ENCODE measurements around the gene CACNA1I. TPM values are rescaled to one million over a fixed set of nuclear protein-coding genes. Genes with fewer than 3 reads are reported as not detected.

CACNA1I gene
- total RNA-seq, 1 experiment from 2014 or later: 0.15 TPM

- Histone ChIP-seq H3K4me2 (ENCODE audit: low read length) (no peak overlapping the region), H2AFZ (ENCODE audit: low read depth, low read length, poor library complexity, severe bottlenecking) (no peak overlapping the region), H3K27me3 (ENCODE audit: insufficient read depth, low read length) (no peaks in the 10 kb centered on the region), H3K9ac (ENCODE audit: low read length) (no peak overlapping the region), H3K4me3 (replicated peaks in 1 of 2; ENCODE audit: low read depth in 1 of 2, low read length in 2 of 2) (no peak overlapping the region), H4K20me1 (ENCODE audit: insufficient read depth) (no peaks in the 10 kb centered on the region), H3K9me3 (ENCODE audit: control insufficient read depth in 1 of 2, insufficient read depth in 1 of 2, low read depth in 1 of 2, low read length in 2 of 2) (no peaks in the 10 kb centered on the region), H3K36me3 (ENCODE audit: control insufficient read depth in 1 of 2, insufficient read depth in 2 of 2, low read length in 2 of 2) (no peaks in the 10 kb centered on the region), H3K4me1 (ENCODE audit: control insufficient read depth in 1 of 2, insufficient read depth in 2 of 2, low read length in 2 of 2) (no peaks in the 10 kb centered on the region), H3K9me2 (ENCODE audit: insufficient read depth) (no peaks in the 10 kb centered on the region), H3K27ac (ENCODE audit: low read depth, low read length) (no peak overlapping the region), H3K79me2 (ENCODE audit: insufficient read depth, low read length) (no peaks in the 10 kb centered on the region)
- ChIA-PET POLR2A (no interaction called here), RAD21 (ENCODE audit: low non-redundant PET in 1 of 2, low total read pairs in 2 of 2, uncharacterized antibody in 2 of 2, unreplicated experiment in 2 of 2) (no interaction called here), CTCF (no interaction called here)
- DNase-seq (ENCODE audit: low read depth, low spot score) (no peak), ATAC-seq (no peak)
- intact Hi-C loops (cut with micrococcal nuclease): no loop called here
- no TSS peak for BruUV-seq (replicated peaks)
- TF ChIP-seq JUND (IDR thresholded peaks at IDR 0.05): no peak
- TF ChIP-seq POLR2AphosphoS5 (IDR thresholded peaks at IDR 0.05; ENCODE audit: low read depth, low read length): no peak
- no peak for TF ChIP-seq ZNF274 (IDR thresholded peaks at IDR 0.05; ENCODE audit: low read depth, low read length)
- TF ChIP-seq, protein P1, sequence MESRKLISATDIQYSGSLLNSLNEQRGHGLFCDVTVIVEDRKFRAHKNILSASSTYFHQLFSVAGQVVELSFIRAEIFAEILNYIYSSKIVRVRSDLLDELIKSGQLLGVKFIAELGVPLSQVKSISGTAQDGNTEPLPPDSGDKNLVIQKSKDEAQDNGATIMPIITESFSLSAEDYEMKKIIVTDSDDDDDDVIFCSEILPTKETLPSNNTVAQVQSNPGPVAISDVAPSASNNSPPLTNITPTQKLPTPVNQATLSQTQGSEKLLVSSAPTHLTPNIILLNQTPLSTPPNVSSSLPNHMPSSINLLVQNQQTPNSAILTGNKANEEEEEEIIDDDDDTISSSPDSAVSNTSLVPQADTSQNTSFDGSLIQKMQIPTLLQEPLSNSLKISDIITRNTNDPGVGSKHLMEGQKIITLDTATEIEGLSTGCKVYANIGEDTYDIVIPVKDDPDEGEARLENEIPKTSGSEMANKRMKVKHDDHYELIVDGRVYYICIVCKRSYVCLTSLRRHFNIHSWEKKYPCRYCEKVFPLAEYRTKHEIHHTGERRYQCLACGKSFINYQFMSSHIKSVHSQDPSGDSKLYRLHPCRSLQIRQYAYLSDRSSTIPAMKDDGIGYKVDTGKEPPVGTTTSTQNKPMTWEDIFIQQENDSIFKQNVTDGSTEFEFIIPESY (IDR thresholded peaks at IDR 0.05; ENCODE audit: extremely low read depth, insufficient replicate concordance, low read length): no peak
- TF ChIP-seq, protein P2, sequence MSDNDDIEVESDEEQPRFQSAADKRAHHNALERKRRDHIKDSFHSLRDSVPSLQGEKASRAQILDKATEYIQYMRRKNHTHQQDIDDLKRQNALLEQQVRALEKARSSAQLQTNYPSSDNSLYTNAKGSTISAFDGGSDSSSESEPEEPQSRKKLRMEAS (IDR thresholded peaks at IDR 0.05): no peak
- TF ChIP-seq EZH2phosphoT487 (IDR thresholded peaks at IDR 0.05; ENCODE audit: borderline replicate concordance): no peak
Observed at GRCh38 chr22:39689421-39689820, 118.9 kb downstream of the CACNA1I start.

- Histone ChIP-seq H3K9me2 (ENCODE audit: insufficient read depth) (no peaks in the 10 kb centered on the region), H3K27ac (ENCODE audit: low read depth, low read length) (no peak overlapping the region), H3K4me1 (ENCODE audit: control insufficient read depth in 1 of 2, insufficient read depth in 2 of 2, low read length in 2 of 2) (no peaks in the 10 kb centered on the region), H3K36me3 (ENCODE audit: control insufficient read depth in 1 of 2, insufficient read depth in 2 of 2, low read length in 2 of 2) (no peaks in the 10 kb centered on the region), H3K4me2 (ENCODE audit: low read length) (no peak overlapping the region), H2AFZ (ENCODE audit: low read depth, low read length, poor library complexity, severe bottlenecking) (no peak overlapping the region), H4K20me1 (ENCODE audit: insufficient read depth) (no peaks in the 10 kb centered on the region), H3K9me3 (ENCODE audit: control insufficient read depth in 1 of 2, insufficient read depth in 1 of 2, low read depth in 1 of 2, low read length in 2 of 2) (no peaks in the 10 kb centered on the region), H3K79me2 (ENCODE audit: insufficient read depth, low read length) (no peaks in the 10 kb centered on the region), H3K9ac (ENCODE audit: low read length) (no peak overlapping the region), H3K27me3 (ENCODE audit: insufficient read depth, low read length) (no peaks in the 10 kb centered on the region), H3K4me3 (replicated peaks in 1 of 2; ENCODE audit: low read depth in 1 of 2, low read length in 2 of 2) (no peak overlapping the region)
- RAD21 ChIA-PET (ENCODE audit: low non-redundant PET in 1 of 2, low total read pairs in 2 of 2, uncharacterized antibody in 2 of 2, unreplicated experiment in 2 of 2): no interaction called here
- DNase-seq (ENCODE audit: low read depth, low spot score) (no peak), ATAC-seq (no peak)
- CTCF ChIA-PET: no interaction called here
- intact Hi-C loops (cut with micrococcal nuclease): no loop called here
- no TSS peak for BruUV-seq (replicated peaks)
- POLR2A ChIA-PET: no interaction called here
- no peak for TF ChIP-seq ZFX (IDR thresholded peaks at IDR 0.05)
- TF ChIP-seq RAD21 (IDR thresholded peaks at IDR 0.05; ENCODE audit: low read depth): no peak
- no peak for TF ChIP-seq FOSL1 (IDR thresholded peaks at IDR 0.05; ENCODE audit: low read depth)
- no peak for TF ChIP-seq EZH2phosphoT487 (IDR thresholded peaks at IDR 0.05; ENCODE audit: borderline replicate concordance)
- no peak for TF ChIP-seq ZNF274 (IDR thresholded peaks at IDR 0.05; ENCODE audit: low read depth, low read length)
- TF ChIP-seq TCF7L2 (IDR thresholded peaks at IDR 0.05; ENCODE audit: borderline replicate concordance, extremely low read depth, insufficient read depth, insufficient read length): no peak
- TF ChIP-seq, protein P1 (IDR thresholded peaks at IDR 0.05; ENCODE audit: extremely low read depth, insufficient replicate concordance, low read length): no peak
- TF ChIP-seq SRF (IDR thresholded peaks at IDR 0.05; ENCODE audit: low read depth): no peak
- no peak for TF ChIP-seq SIN3A (IDR thresholded peaks at IDR 0.05; ENCODE audit: low read depth)
- no peak for TF ChIP-seq JUND (IDR thresholded peaks at IDR 0.05)
- no peak for TF ChIP-seq POLR2A (IDR thresholded peaks at IDR 0.05; ENCODE audit: borderline replicate concordance, extremely low read depth, insufficient read depth, insufficient read length)
- TF ChIP-seq ELF1 (IDR thresholded peaks at IDR 0.05; ENCODE audit: borderline replicate concordance, low read depth): no peak
Observed at GRCh38 chr22:39690881-39691605, 120.5 kb downstream of the CACNA1I start.
